Fibroblast of mammary gland (primary cell): ENCODE results near the gene SRP19.
"Not testable (repeated sequence)": the region's sequence is repeated elsewhere in the genome, so short reads cannot be mapped to it uniquely, and the experiment has no call there.

Experiments
- DNase-seq: peaks from one replicate; pipeline ENCODE4 v3.0.0-alpha.2; 2010; ENCODE audit warnings: low read depth
- H3K4me3 ChIP-seq: 2 replicates; pipeline ENCODE4 v1.5.1; 2011; ENCODE audit warnings: low read depth, mild to moderate bottlenecking, low read length, moderate library complexity; ENCODE audit not compliant: control insufficient read depth
- CTCF ChIP-seq: conservative IDR thresholded peaks from 2 replicates; pipeline ENCODE4 v1.5.1; 2011; ENCODE audit warnings: low read depth, low read length, inconsistent platforms; ENCODE audit not compliant: control insufficient read depth, insufficient read depth

Gene SRP19

GRCh38 chr5:112878760-112879159 is 17.7 kb downstream of the SRP19 start:
- H3K4me3 ChIP-seq, result no peak overlapping the region
- no peak for TF ChIP-seq CTCF
- DNase-seq, result no peak

- no peak overlapping the region for H3K4me3 ChIP-seq
- no peak for TF ChIP-seq CTCF
- no peak for DNase-seq
Observed at GRCh38 chr5:112880219-112880964, 19.3 kb downstream of the SRP19 start.

- no peak overlapping the region for H3K4me3 ChIP-seq
- no peak for DNase-seq
- TF ChIP-seq CTCF, result no peak
Observed at GRCh38 chr5:112883192-112883591, 22.1 kb downstream of the SRP19 start.

- H3K4me3 ChIP-seq, result no peak overlapping the region
- no peak for DNase-seq
- no peak for TF ChIP-seq CTCF
Observed at GRCh38 chr5:112885001-112885400, 23.9 kb downstream of the SRP19 start.

- DNase-seq, result no peak
- H3K4me3 ChIP-seq, result no peak overlapping the region
- no peak for TF ChIP-seq CTCF
Observed at GRCh38 chr5:112886975-112887374, 25.9 kb downstream of the SRP19 start.

- not testable (repeated sequence) for DNase-seq, H3K4me3 ChIP-seq
Observed at GRCh38 chr5:112892066-112892465, 31.0 kb downstream of the SRP19 start.

GRCh38 chr5:112892776-112893175 is 31.7 kb downstream of the SRP19 start:
- TF ChIP-seq CTCF, result no peak
- no peak for DNase-seq

More at GRCh38 chr5:112892776-112893175, 31.7 kb downstream of the SRP19 start:
- no peak overlapping the region for H3K4me3 ChIP-seq
